Superior temporal gyrus (tissue), 1 donor: Measurements from ENCODE around the gene SLC9A3.
"Not testable (repeated sequence)": the region's sequence is repeated elsewhere in the genome, so short reads cannot be mapped to it uniquely, and the experiment has no call there.

ENCODE experiments used
- DNase-seq: peaks from one replicate; pipeline ENCODE4 v3.0.0-alpha.2; 2016; ENCODE audit errors: extremely low spot score

The SLC9A3 gene

GRCh38 chr5:525916-526315 lies 1.7 kb upstream of the SLC9A3 start:
- DNase-seq, result no peak

DNA sequence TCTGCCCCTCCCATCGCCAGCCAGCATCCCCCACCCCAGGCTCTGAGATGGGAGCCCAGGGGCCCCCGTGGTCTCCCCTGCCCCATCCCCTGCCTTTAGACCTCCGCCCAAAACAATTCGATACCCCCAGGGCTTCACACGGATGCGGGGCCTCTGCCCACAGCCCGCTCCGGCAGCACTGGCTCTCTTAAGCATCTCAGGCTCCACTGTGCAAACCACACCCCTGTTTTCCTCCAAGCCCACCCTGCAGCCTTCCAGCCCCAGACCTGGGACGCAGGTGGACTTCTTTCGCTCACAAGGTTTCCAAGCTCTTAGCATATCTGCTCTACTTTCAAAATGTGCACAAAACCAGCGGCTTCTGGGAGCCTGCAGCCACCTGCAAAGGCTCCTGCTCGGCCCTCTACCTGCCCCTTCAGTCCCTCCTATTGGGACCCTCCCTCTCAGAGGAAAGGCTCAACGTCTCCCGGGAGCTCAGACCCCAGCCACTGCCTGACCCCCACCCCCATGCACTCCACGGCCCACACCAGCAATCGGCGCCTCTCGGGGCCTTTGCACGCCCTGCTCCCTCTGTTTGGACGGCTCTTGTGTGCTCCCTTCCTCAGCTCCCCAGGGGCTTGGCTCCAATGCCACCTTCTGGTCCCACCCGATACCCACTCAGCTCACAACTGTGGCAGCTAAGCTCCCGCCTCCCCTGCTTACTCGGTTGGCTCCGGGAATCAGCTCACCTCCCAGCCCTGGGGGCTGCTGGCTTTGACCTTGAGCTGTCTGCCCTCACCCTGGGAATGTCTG lies 918 bp upstream of the SLC9A3 start:
- no peak for DNase-seq

- no peak for DNase-seq
Observed at GRCh38 chr5:523441-524222, 617 bp downstream of the SLC9A3 start.

- DNase-seq, result no peak
Observed at GRCh38 chr5:522899-523440, 1.3 kb downstream of the SLC9A3 start.

DNA sequence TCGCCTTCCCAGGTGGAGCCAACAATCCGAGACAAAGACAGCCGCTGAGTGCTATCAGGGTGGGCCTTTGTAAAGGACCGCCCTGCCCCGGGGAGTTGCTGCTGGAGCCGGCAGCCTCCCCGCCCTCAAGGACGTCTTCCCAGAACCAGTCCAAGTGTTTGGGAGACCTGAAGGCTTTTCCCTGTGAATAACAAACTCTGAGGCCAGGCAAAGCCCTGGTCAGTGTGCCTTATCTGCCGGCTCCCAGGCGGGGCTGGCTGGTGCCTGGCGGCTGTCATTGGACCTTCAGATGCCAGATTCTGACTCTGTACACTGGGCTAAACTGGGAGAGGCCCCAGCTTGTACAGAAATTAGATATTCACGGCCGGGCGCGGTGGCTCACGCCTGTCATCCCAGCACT lies 2.1 kb downstream of the SLC9A3 start:
- no peak for DNase-seq

GRCh38 chr5:521680-522079 lies 2.6 kb downstream of the SLC9A3 start:
- DNase-seq, result no peak

GRCh38 chr5:520850-521226 lies 3.4 kb downstream of the SLC9A3 start:
- no peak for DNase-seq

- DNase-seq, result no peak
Observed at GRCh38 chr5:520196-520849, 3.9 kb downstream of the SLC9A3 start.

DNA sequence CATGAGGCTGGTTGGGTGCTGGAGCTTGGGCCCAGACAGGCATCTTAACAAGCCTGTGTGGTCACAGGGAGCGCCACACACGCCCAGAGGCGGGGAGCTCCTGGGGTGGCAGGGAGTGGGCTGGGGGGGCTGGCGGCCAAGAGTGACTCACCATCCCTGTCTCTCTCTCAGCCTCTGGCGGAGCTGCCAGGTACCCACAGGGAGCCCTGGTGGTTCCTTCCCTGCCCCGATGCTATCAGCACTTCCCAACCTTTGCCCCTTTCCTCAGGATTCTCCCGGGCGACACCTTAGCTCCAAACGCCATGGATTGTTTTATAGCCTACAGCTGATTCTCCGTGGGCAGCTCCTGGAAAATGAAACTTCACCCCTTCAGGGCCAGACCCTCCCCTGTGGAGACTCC lies 5.5 kb downstream of the SLC9A3 start:
- no peak for DNase-seq

- DNase-seq, result no peak
Observed at GRCh38 chr5:517535-518100, 6.6 kb downstream of the SLC9A3 start.

- DNase-seq, result no peak
Observed at GRCh38 chr5:516980-517379, 7.3 kb downstream of the SLC9A3 start.

DNA sequence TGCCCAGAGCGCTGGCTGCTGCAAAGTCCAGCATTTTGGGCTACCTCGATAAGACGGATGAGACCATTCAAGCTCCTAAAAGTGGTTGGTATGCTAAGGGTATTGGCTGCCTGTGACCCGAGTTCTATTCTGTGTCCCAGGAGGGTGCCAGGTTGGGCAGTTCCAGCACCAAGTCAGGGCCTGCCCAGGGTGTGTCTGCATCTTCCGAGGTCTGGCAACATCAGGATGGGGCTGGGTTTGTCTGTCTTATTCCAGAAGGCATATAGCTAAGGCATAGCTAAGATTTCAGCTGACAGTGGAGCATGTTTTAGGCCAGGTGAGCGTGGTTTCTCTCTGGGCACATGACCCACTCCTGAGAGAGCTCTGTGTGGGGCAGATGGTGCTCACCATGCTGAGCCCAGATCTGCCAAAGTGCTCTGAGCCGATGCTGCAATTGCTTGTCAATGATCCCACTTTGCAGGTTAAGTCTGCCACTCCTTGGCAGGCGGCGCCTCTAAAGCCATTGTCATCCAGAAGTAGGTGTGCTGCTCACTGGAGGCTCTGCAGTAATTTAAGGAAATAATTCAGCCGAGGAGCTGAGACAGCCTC lies 7.8 kb downstream of the SLC9A3 start:
- DNase-seq, result no peak

GRCh38 chr5:515273-515836 lies 8.9 kb downstream of the SLC9A3 start:
- no peak for DNase-seq

GRCh38 chr5:514673-515072 lies 9.6 kb downstream of the SLC9A3 start:
- no peak for DNase-seq

- no peak for DNase-seq
Observed at GRCh38 chr5:514101-514485, 10.2 kb downstream of the SLC9A3 start.

DNA sequence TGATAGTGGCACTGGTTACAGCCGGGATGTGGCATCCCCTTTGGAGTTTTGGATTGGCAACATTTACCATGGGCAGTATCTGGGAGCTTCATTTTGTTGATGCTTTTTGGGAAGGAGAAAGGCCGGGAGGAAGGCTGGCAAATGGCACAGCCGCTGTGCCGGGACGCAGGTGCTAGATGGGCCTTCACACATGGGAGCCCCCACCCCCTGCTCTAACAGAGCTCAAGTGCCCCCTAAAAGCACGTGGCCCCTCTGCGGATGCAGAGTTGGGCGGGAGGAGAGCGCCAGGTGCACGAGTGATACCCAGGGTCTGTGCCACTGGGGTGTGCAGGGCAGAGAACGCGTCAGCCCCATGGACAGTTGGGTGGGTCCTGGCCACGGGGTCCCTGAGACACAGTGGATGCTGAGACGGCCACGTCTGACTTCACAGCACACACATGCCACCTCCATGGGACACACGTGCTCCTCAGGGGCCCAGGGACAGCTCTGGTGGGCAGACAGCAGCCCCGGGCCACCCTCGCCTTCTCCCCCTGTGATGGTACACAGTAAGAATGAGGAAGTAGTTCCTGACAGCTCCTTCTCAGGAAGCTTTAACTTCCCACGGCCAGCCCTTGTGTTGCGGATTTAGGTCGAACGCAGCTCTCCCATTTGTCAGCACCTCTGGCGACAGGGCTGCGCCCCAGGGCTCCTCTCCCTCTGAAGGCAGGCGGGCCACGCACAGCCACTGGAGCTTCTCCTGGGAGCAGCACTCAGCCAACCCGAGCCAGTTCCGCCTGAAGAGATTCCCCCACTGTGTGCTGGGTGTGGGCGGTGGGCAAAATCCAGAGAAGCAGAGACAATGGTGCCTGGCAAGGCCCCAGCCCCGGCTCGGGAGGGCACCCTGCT lies 10.8 kb downstream of the SLC9A3 start:
- no peak for DNase-seq

- no peak for DNase-seq
Observed at GRCh38 chr5:511476-511875, 12.8 kb downstream of the SLC9A3 start.

GRCh38 chr5:510521-510920 lies 13.7 kb downstream of the SLC9A3 start:
- DNase-seq, result no peak

- DNase-seq, result no peak
Observed at GRCh38 chr5:509611-510185, 14.6 kb downstream of the SLC9A3 start.

DNA sequence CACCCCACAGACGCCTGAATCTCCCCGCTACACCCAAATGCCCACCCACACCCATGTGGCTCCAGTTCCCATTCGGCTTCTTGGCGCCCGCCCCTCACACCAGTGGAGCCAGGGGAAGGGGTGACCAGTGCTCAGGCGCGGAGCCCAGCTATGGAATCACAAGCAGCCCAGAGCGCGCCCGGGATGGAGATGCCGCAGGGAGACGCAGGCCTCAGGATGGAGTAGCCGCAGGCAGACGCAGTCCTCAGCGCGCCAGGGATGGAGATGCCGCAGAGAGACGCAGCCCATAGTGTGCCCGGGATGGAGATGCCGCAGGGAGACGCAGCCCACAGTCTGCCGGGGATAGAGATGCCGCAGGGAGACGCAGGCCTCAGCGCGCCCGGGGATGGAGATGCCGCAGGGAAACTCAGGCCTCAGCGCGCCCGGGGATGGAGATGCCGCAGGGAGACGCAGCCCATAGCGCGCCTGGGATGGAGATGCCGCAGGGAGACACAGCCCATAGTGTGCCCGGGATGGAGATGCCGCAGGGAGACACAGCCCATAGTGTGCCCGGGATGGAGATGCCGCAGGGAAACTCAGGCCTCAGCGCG lies 16.2 kb downstream of the SLC9A3 start:
- not testable (repeated sequence) for DNase-seq
